Measurements from ENCODE around the gene MDFIC2.

DNA sequence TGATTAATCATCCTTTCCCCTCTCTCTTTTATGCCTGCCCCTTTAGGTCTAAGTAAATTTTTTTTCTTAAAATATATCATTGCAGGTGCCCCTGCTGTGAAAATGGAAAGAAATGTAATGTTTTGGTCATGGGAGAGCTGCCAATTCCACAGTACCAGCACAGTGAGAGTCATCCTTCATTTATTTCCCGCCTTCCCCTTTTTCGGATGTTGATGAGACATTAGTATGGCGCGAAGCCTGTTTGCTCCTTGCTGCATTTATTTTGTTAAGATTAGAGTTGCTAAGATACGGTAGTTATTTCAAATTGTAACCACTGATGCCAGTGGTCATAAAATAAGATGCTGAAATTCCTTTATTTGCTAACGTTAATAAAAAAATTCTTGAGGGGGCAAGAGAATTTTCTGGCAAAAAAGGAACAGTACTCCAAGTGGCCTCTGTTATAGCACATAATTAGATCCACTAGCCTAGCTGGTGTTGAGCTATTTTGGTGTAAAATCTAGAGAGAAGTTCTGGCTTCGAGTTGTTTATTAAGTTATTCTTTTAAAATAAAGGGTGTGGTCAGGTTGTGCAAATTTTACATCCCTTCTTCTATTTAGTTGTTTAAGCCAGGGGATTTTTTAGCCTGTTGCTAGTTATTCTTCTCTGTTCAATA, 62.8 kb downstream of the MDFIC2 start:
- TF ChIP-seq, protein P1, sequence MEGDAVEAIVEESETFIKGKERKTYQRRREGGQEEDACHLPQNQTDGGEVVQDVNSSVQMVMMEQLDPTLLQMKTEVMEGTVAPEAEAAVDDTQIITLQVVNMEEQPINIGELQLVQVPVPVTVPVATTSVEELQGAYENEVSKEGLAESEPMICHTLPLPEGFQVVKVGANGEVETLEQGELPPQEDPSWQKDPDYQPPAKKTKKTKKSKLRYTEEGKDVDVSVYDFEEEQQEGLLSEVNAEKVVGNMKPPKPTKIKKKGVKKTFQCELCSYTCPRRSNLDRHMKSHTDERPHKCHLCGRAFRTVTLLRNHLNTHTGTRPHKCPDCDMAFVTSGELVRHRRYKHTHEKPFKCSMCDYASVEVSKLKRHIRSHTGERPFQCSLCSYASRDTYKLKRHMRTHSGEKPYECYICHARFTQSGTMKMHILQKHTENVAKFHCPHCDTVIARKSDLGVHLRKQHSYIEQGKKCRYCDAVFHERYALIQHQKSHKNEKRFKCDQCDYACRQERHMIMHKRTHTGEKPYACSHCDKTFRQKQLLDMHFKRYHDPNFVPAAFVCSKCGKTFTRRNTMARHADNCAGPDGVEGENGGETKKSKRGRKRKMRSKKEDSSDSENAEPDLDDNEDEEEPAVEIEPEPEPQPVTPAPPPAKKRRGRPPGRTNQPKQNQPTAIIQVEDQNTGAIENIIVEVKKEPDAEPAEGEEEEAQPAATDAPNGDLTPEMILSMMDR (IDR thresholded peaks at IDR 0.05; ENCODE audit: low read depth, low read length, missing input control), result no peak
- TF ChIP-seq, protein P2, sequence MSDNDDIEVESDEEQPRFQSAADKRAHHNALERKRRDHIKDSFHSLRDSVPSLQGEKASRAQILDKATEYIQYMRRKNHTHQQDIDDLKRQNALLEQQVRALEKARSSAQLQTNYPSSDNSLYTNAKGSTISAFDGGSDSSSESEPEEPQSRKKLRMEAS (IDR thresholded peaks at IDR 0.05), result no peak
- TF ChIP-seq, protein P3, sequence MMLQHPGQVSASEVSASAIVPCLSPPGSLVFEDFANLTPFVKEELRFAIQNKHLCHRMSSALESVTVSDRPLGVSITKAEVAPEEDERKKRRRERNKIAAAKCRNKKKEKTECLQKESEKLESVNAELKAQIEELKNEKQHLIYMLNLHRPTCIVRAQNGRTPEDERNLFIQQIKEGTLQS (IDR thresholded peaks at IDR 0.05), result no peak
- TF ChIP-seq JUND (IDR thresholded peaks at IDR 0.05), result no peak
- TF ChIP-seq SP1 (IDR thresholded peaks at IDR 0.05), result no peak
- no peak for TF ChIP-seq HNF4A (conservative IDR thresholded peaks at IDR 0.05)
- no peak for TF ChIP-seq RAD21 (IDR thresholded peaks at IDR 0.05)
- TF ChIP-seq, protein P4, sequence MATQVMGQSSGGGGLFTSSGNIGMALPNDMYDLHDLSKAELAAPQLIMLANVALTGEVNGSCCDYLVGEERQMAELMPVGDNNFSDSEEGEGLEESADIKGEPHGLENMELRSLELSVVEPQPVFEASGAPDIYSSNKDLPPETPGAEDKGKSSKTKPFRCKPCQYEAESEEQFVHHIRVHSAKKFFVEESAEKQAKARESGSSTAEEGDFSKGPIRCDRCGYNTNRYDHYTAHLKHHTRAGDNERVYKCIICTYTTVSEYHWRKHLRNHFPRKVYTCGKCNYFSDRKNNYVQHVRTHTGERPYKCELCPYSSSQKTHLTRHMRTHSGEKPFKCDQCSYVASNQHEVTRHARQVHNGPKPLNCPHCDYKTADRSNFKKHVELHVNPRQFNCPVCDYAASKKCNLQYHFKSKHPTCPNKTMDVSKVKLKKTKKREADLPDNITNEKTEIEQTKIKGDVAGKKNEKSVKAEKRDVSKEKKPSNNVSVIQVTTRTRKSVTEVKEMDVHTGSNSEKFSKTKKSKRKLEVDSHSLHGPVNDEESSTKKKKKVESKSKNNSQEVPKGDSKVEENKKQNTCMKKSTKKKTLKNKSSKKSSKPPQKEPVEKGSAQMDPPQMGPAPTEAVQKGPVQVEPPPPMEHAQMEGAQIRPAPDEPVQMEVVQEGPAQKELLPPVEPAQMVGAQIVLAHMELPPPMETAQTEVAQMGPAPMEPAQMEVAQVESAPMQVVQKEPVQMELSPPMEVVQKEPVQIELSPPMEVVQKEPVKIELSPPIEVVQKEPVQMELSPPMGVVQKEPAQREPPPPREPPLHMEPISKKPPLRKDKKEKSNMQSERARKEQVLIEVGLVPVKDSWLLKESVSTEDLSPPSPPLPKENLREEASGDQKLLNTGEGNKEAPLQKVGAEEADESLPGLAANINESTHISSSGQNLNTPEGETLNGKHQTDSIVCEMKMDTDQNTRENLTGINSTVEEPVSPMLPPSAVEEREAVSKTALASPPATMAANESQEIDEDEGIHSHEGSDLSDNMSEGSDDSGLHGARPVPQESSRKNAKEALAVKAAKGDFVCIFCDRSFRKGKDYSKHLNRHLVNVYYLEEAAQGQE (IDR thresholded peaks at IDR 0.05), result no peak
- no peak for TF ChIP-seq GABPA (IDR thresholded peaks at IDR 0.05 in 1 of 2, conservative IDR thresholded peaks at IDR 0.05 in 1 of 2)
- no peak for TF ChIP-seq TAF1 (conservative IDR thresholded peaks at IDR 0.05)
- TF ChIP-seq FOXA1 (IDR thresholded peaks at IDR 0.05), result no peak
- TF ChIP-seq YY1 (IDR thresholded peaks at IDR 0.05), result no peak
- TF ChIP-seq, protein P5, sequence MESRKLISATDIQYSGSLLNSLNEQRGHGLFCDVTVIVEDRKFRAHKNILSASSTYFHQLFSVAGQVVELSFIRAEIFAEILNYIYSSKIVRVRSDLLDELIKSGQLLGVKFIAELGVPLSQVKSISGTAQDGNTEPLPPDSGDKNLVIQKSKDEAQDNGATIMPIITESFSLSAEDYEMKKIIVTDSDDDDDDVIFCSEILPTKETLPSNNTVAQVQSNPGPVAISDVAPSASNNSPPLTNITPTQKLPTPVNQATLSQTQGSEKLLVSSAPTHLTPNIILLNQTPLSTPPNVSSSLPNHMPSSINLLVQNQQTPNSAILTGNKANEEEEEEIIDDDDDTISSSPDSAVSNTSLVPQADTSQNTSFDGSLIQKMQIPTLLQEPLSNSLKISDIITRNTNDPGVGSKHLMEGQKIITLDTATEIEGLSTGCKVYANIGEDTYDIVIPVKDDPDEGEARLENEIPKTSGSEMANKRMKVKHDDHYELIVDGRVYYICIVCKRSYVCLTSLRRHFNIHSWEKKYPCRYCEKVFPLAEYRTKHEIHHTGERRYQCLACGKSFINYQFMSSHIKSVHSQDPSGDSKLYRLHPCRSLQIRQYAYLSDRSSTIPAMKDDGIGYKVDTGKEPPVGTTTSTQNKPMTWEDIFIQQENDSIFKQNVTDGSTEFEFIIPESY (IDR thresholded peaks at IDR 0.05), result no peak
